K562 (cell line): ENCODE data around the gene PLEK2. TPM values are rescaled to one million over a fixed set of nuclear protein-coding genes. Genes with fewer than 3 reads are reported as not detected.

Experiments used
- CCNT2 ChIP-seq: IDR thresholded peaks from 2 replicates; pipeline ENCODE4 v1.6.1; 2011; ENCODE audit warnings: borderline replicate concordance, low read depth, mild to moderate bottlenecking, moderate library complexity, mixed read lengths, low read length; ENCODE audit not compliant: insufficient read length; ENCODE audit errors: extremely low read depth
- CTCF ChIP-seq, 3 experiments: IDR thresholded peaks in 2 of 3; conservative IDR thresholded peaks in 1 of 3; 2 replicates each; pipeline ENCODE4 v1.5.1; 2011 to 2012; ENCODE audit warnings: low read length in 3 of 3, mild to moderate bottlenecking in 3 of 3, control low read depth in 2 of 3, improper control_type of control experiment in 1 of 3, inconsistent platforms in 1 of 3, low read depth in 1 of 3, mixed read lengths in 1 of 3, moderate library complexity in 1 of 3; ENCODE audit not compliant: insufficient read depth in 2 of 3
- DEAF1 ChIP-seq: fragments of 450-650 bp; formaldehyde crosslinking; IDR thresholded peaks from 2 replicates; pipeline ENCODE4 v1.4.0; 2020; ENCODE audit warnings: mild to moderate bottlenecking, moderate library complexity
- DPF2 ChIP-seq: fragments of 450-650 bp; IDR thresholded peaks from 2 replicates; pipeline ENCODE4 v1.6.1; 2016
- FOXP1 ChIP-seq: sonication (generic); formaldehyde crosslinking; IDR thresholded peaks from 2 replicates; pipeline ENCODE4 v1.8.0; 2022; ENCODE audit warnings: mild to moderate bottlenecking, missing genetic modification reagents
- GTF2A2 ChIP-seq: IDR thresholded peaks from 2 replicates; pipeline ENCODE4 v1.6.1; 2016; ENCODE audit warnings: mild to moderate bottlenecking, missing genetic modification characterization, missing compliant biosample characterization
- HSF4 ChIP-seq: fragments of 250-450 bp; sonication (Bioruptor Pico); IDR thresholded peaks from 2 replicates; pipeline ENCODE4 v2.1.2; 2022; ENCODE audit warnings: mild to moderate bottlenecking, moderate library complexity, borderline replicate concordance
- NFE2L1 ChIP-seq: fragments of 450-650 bp; IDR thresholded peaks from 2 replicates; pipeline ENCODE4 v1.6.1; 2016; ENCODE audit warnings: missing genetic modification characterization, low read depth, mild to moderate bottlenecking, missing compliant biosample characterization, moderate library complexity, borderline replicate concordance
- NFIX ChIP-seq: fragments of 250-450 bp; sonication (Bioruptor Pico); IDR thresholded peaks from 2 replicates; pipeline ENCODE4 v1.4.0; 2020; ENCODE audit warnings: low read depth, mild to moderate bottlenecking, moderate library complexity
- NR2C1 ChIP-seq, 2 experiments: fragments of 450-650 bp; IDR thresholded peaks; 2 replicates each; pipeline ENCODE4 v1.6.1; 2017; ENCODE audit warnings: mild to moderate bottlenecking in 2 of 2, antibody characterized with exemption in 1 of 2, inconsistent platforms in 1 of 2, missing compliant biosample characterization in 1 of 2, missing genetic modification characterization in 1 of 2
- POU5F1 ChIP-seq: fragments of 150-350 bp; IDR thresholded peaks from 2 replicates; pipeline ENCODE4 v1.6.1; 2014; ENCODE audit warnings: borderline replicate concordance, low read length, low read depth, mild to moderate bottlenecking; ENCODE audit not compliant: partially characterized antibody
- RAD21 ChIP-seq, 2 experiments: fragments of 250-450 bp in 1 of 2; fragments of 450-650 bp in 1 of 2; sonication (Bioruptor Pico) in 1 of 2; formaldehyde crosslinking in 1 of 2; IDR thresholded peaks in 1 of 2; conservative IDR thresholded peaks in 1 of 2; 2 replicates each; pipeline versions ENCODE4 v1.4.0 to v1.8.0; 2020 to 2022; ENCODE audit warnings: mild to moderate bottlenecking in 2 of 2, moderate library complexity in 1 of 2
- RCOR1 ChIP-seq, 2 experiments: IDR thresholded peaks; 2 replicates each; pipeline ENCODE4 v1.6.1; 2012; ENCODE audit warnings: low read depth in 2 of 2, low read length in 2 of 2, borderline replicate concordance in 1 of 2, improper control_type of control experiment in 1 of 2
- TFAP4 ChIP-seq: sonication (generic); formaldehyde crosslinking; IDR thresholded peaks from 2 replicates; pipeline ENCODE4 v1.8.0; 2022; ENCODE audit warnings: missing genetic modification reagents, mild to moderate bottlenecking, moderate library complexity, borderline replicate concordance
- XRCC5 ChIP-seq: fragments of 200-400 bp; formaldehyde crosslinking; IDR thresholded peaks from 2 replicates; pipeline ENCODE4 v1.6.1; 2017; ENCODE audit warnings: low read depth, mild to moderate bottlenecking, low read length
- ZNF274 ChIP-seq: IDR thresholded peaks from 2 replicates; pipeline ENCODE4 v1.6.1; 2011; ENCODE audit warnings: low read depth, mild to moderate bottlenecking, low read length, moderate library complexity, borderline replicate concordance
- ZNF76 ChIP-seq: fragments of 250-450 bp; sonication (Bioruptor Pico); IDR thresholded peaks from 2 replicates; pipeline ENCODE4 v1.4.0; 2020; ENCODE audit warnings: mild to moderate bottlenecking, moderate library complexity, borderline replicate concordance
- polyA plus RNA-seq, 8 experiments: library from polyadenylated mRNA; depleted of rRNA in 4 of 8; stranded (reverse) in 5 of 8; unstranded in 3 of 8; fragments of >200 nt; fragmentation: Nextera tagmentation in 2 of 8; fragmentation: Illumina TruSeq in 1 of 8; extraction: Ambion mirVana in 2 of 8; extraction: Trizol in 1 of 8; gene quantifications; 2 replicates each; pipeline versions ENCODE4 v1.2.1 to v1.2.3, GENCODE V29; 2011 to 2014; ENCODE audit warnings: inconsistent platforms in 1 of 8, missing spikeins in 1 of 8
- total RNA-seq, 7 experiments: library from RNA; depleted of rRNA in 6 of 7; stranded (reverse); fragments of >200 nt in 6 of 7; fragmentation: Illumina TruSeq in 2 of 7; extraction: Trizol in 2 of 7; gene quantifications; 2 replicates each; pipeline versions ENCODE4 v1.2.1 to v1.2.3, GENCODE V29; 2011 to 2021; ENCODE audit warnings: low replicate concordance in 1 of 7
- TF ChIP-seq, protein P1 (sequence below): fragments of 200-800 bp; sonication (Bioruptor generic); IDR thresholded peaks from 2 replicates; pipeline ENCODE4 v1.6.1; 2017; ENCODE audit warnings: missing genetic modification characterization, missing compliant biosample characterization
- TF ChIP-seq, protein P2 (sequence below): sonication (generic); formaldehyde crosslinking; IDR thresholded peaks from 2 replicates; pipeline ENCODE4 v1.8.1; 2022; ENCODE audit warnings: missing genetic modification reagents

PLEK2 gene
- total and polyA plus RNA-seq, 9 of the 15 experiments (the other 6 are each of a cell fraction or from before 2014, with no cell fraction given) = not detected

GRCh38 chr14:67426983-67427606 is 15.1 kb upstream of the PLEK2 start (continued):
- TF ChIP-seq DEAF1 (CRISPR knock-in tag) (peak; percentile 53), FOXP1 (CRISPR knock-in tag) (no peak), RCOR1 (IDR thresholded peaks at IDR 0.05; ENCODE audit: borderline replicate concordance in 1 of 2, low read depth in 2 of 2, low read length in 2 of 2) (peak in 1 of 2 experiments; percentile 50; a peak in 1 of 4 replicates), DPF2 (0 out of 2 replicates have a peak, but pooled peaks have one; percentile 20), RAD21 (CRISPR knock-in tag; conservative IDR thresholded peaks at IDR 0.05 in 1 of 2, IDR thresholded peaks at IDR 0.05 in 1 of 2) (peak; percentile 54 to 75), NFIX (CRISPR knock-in tag) (no peak), TFAP4 (CRISPR knock-in tag) (peak; percentile 14; the same call in 1 of the 2 replicates), HSF4 (no peak), GTF2A2 (tag) (no peak), NFE2L1 (tag) (no peak), XRCC5 (no peak), NR2C1 (IDR thresholded peaks at IDR 0.05) (no peak), NR2C1 (tag; IDR thresholded peaks at IDR 0.05) (no peak), CCNT2 (no peak), ZNF76 (no peak), CTCF (IDR thresholded peaks at IDR 0.05 in 2 of 3, conservative IDR thresholded peaks at IDR 0.05 in 1 of 3; ENCODE audit: insufficient read depth in 2 of 3, low read depth in 1 of 3, low read length in 3 of 3) (peak; percentile 69 to 77 (median 75)), ZNF274 (no peak), POU5F1 (no peak)
- TF ChIP-seq, protein P1, sequence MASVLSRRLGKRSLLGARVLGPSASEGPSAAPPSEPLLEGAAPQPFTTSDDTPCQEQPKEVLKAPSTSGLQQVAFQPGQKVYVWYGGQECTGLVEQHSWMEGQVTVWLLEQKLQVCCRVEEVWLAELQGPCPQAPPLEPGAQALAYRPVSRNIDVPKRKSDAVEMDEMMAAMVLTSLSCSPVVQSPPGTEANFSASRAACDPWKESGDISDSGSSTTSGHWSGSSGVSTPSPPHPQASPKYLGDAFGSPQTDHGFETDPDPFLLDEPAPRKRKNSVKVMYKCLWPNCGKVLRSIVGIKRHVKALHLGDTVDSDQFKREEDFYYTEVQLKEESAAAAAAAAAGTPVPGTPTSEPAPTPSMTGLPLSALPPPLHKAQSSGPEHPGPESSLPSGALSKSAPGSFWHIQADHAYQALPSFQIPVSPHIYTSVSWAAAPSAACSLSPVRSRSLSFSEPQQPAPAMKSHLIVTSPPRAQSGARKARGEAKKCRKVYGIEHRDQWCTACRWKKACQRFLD (CRISPR knock-in tag) = no peak
- TF ChIP-seq, protein P2, sequence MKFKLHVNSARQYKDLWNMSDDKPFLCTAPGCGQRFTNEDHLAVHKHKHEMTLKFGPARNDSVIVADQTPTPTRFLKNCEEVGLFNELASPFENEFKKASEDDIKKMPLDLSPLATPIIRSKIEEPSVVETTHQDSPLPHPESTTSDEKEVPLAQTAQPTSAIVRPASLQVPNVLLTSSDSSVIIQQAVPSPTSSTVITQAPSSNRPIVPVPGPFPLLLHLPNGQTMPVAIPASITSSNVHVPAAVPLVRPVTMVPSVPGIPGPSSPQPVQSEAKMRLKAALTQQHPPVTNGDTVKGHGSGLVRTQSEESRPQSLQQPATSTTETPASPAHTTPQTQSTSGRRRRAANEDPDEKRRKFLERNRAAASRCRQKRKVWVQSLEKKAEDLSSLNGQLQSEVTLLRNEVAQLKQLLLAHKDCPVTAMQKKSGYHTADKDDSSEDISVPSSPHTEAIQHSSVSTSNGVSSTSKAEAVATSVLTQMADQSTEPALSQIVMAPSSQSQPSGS (CRISPR knock-in tag) = no peak
